ENCODE results near the gene TRMT10B.

The TRMT10B gene

DNA sequence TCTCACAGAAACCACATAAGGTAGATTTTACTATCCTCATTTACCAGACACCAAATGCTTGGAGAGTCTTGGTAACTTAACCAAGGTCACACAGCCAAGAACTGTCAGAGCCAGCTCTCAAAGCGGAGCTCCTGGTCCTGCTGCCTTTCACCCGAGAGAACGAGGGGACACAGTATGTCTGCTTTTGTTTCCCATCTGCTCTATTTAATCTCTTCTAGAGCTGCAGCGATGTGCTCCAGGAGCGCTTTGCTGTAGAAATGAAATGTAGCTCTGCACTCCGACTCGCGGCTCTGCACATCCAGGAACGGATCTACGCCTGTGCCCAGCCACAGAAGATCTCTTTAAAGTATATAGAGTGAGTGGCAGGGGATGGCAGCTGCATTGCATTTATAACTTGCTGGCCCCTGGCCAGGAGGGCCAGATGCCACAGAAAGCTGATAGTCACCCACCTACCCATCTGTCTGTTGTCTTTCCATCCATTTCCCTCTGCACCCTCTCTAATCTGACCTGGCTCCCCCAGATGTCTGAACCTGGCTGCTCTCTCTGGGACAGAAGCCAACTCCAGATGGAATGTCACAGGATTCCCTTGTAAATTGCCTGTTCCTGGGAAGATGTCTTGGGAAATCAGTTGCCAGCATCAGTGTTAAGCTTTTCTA lies 21.4 kb upstream of the TRMT10B start:
- no peak overlapping the region for H3K27ac ChIP-seq (ENCODE audit: low read length)
- no peak overlapping the region for H3K9ac ChIP-seq (ENCODE audit: low read length)
- no peak overlapping the region for H3K4me2 ChIP-seq (ENCODE audit: low read length)
- TF ChIP-seq, protein P1, sequence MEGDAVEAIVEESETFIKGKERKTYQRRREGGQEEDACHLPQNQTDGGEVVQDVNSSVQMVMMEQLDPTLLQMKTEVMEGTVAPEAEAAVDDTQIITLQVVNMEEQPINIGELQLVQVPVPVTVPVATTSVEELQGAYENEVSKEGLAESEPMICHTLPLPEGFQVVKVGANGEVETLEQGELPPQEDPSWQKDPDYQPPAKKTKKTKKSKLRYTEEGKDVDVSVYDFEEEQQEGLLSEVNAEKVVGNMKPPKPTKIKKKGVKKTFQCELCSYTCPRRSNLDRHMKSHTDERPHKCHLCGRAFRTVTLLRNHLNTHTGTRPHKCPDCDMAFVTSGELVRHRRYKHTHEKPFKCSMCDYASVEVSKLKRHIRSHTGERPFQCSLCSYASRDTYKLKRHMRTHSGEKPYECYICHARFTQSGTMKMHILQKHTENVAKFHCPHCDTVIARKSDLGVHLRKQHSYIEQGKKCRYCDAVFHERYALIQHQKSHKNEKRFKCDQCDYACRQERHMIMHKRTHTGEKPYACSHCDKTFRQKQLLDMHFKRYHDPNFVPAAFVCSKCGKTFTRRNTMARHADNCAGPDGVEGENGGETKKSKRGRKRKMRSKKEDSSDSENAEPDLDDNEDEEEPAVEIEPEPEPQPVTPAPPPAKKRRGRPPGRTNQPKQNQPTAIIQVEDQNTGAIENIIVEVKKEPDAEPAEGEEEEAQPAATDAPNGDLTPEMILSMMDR (IDR thresholded peaks at IDR 0.05; ENCODE audit: low read depth, low read length): no peak
- no peak for TF ChIP-seq EZH2phosphoT487 (IDR thresholded peaks at IDR 0.05; ENCODE audit: low read depth)
- H3K27me3 ChIP-seq (ENCODE audit: low read depth, low read length): peaks cover 7% of the 10 kb centered on the region; the same call in 1 of the 2 replicates
- H3K9me3 ChIP-seq (ENCODE audit: insufficient read depth, low read length): no peaks in the 10 kb centered on the region
- H3K4me1 ChIP-seq (ENCODE audit: low read length): no peaks in the 10 kb centered on the region
- H4K20me1 ChIP-seq (ENCODE audit: insufficient read depth, low read length): no peaks in the 10 kb centered on the region
- H3K36me3 ChIP-seq (replicated peaks; ENCODE audit: low read depth, low read length): no peaks in the 10 kb centered on the region
- no peak overlapping the region for H3K4me3 ChIP-seq (ENCODE audit: low read length)
- H3K79me2 ChIP-seq (ENCODE audit: low read length): no peaks in the 10 kb centered on the region
- no peak overlapping the region for H2AFZ ChIP-seq (ENCODE audit: low read depth, low read length)

DNA sequence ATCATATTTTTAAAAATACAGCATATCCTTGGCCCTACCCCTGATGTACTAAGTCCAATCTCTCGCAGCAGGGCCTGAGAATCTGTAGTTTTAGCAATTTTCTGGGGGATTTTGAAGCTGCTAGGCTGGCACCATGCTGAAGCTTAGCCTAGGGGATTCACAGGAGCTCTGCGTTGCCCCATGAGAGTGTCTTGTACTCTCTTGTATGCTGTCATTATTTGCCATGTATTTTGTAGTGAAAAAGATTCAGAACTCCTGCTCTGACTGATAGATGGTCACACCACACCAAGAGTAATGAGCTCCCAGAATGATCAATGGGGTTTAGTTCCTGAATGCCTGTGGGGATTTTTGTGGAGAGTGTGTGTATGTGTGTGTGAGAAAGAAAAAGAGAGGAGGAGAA lies 20.7 kb upstream of the TRMT10B start:
- Histone ChIP-seq H2AFZ (ENCODE audit: low read depth, low read length) (no peak overlapping the region), H3K27me3 (ENCODE audit: low read depth, low read length) (peaks cover 7% of the 10 kb centered on the region; the same call in 1 of the 2 replicates), H3K36me3 (replicated peaks; ENCODE audit: low read depth, low read length) (no peaks in the 10 kb centered on the region), H3K79me2 (ENCODE audit: low read length) (no peaks in the 10 kb centered on the region), H3K9ac (ENCODE audit: low read length) (no peak overlapping the region), H3K4me1 (ENCODE audit: low read length) (no peaks in the 10 kb centered on the region), H3K4me2 (ENCODE audit: low read length) (no peak overlapping the region), H3K4me3 (ENCODE audit: low read length) (no peak overlapping the region), H3K27ac (ENCODE audit: low read length) (no peak overlapping the region), H3K9me3 (ENCODE audit: insufficient read depth, low read length) (no peaks in the 10 kb centered on the region), H4K20me1 (ENCODE audit: insufficient read depth, low read length) (no peaks in the 10 kb centered on the region)
- TF ChIP-seq EZH2phosphoT487 (IDR thresholded peaks at IDR 0.05; ENCODE audit: low read depth): no peak
- TF ChIP-seq, protein P1 (IDR thresholded peaks at IDR 0.05; ENCODE audit: low read depth, low read length): no peak

DNA sequence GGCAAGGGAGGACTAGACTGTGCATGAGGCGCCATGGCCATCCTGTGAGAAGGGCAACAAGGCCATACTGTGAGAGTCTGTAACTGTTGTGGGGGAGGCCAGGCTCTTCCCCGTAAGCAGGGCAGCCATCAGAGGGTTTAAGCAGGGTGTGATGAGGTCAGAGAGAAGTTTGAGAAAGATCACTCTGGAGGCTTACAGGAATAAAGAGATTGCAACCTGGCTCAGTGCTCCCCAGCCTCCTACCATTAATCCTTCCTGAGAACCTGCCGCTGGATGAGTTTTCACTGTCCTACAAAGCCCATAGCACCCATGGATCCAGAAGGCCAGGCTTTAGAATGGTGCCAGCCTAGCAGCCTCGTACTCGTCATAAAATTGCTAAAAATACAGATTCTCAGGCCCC lies 14.4 kb upstream of the TRMT10B start:
- H3K79me2 ChIP-seq (ENCODE audit: low read length): no peaks in the 10 kb centered on the region
- H2AFZ ChIP-seq (ENCODE audit: low read depth, low read length): no peak overlapping the region
- no peak overlapping the region for H3K9ac ChIP-seq (ENCODE audit: low read length)
- no peak overlapping the region for H3K4me3 ChIP-seq (ENCODE audit: low read length)
- no peak overlapping the region for H3K27ac ChIP-seq (ENCODE audit: low read length)
- no peaks in the 10 kb centered on the region for H3K36me3 ChIP-seq (replicated peaks; ENCODE audit: low read depth, low read length)
- no peak overlapping the region for H3K4me2 ChIP-seq (ENCODE audit: low read length)
- TF ChIP-seq, protein P1 (IDR thresholded peaks at IDR 0.05; ENCODE audit: low read depth, low read length): no peak
- TF ChIP-seq EZH2phosphoT487 (IDR thresholded peaks at IDR 0.05; ENCODE audit: low read depth): no peak
- no peaks in the 10 kb centered on the region for H3K4me1 ChIP-seq (ENCODE audit: low read length)
- H4K20me1 ChIP-seq (ENCODE audit: insufficient read depth, low read length): no peaks in the 10 kb centered on the region
- H3K27me3 ChIP-seq (ENCODE audit: low read depth, low read length): no peaks in the 10 kb centered on the region
- H3K9me3 ChIP-seq (ENCODE audit: insufficient read depth, low read length): no peaks in the 10 kb centered on the region

DNA sequence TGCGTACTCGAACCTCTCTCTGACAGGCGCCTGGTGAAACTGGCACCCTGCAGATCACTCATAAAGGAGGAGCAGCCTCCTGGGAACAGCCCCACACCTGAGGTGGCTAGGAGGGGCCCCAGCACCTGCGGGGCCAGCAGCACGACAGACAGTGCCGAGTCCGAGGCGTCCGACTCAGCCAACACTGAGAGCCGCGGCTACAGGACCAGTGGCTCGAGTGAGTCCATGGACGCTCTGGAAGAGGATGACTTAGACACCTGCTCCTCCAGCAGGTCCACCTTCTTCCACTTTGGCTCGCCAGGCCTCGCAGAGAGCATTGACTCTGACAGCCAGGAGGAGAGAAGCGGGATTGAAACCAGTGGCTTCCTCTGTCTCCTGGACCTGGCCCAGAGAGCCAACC lies 13.5 kb upstream of the TRMT10B start:
- Histone ChIP-seq H3K4me1 (ENCODE audit: low read length) (no peaks in the 10 kb centered on the region), H3K36me3 (replicated peaks; ENCODE audit: low read depth, low read length) (no peaks in the 10 kb centered on the region), H3K79me2 (ENCODE audit: low read length) (no peaks in the 10 kb centered on the region), H3K9me3 (ENCODE audit: insufficient read depth, low read length) (no peaks in the 10 kb centered on the region), H3K4me3 (ENCODE audit: low read length) (no peak overlapping the region), H3K27ac (ENCODE audit: low read length) (no peak overlapping the region), H4K20me1 (ENCODE audit: insufficient read depth, low read length) (no peaks in the 10 kb centered on the region), H3K27me3 (ENCODE audit: low read depth, low read length) (no peaks in the 10 kb centered on the region), H3K4me2 (ENCODE audit: low read length) (no peak overlapping the region), H3K9ac (ENCODE audit: low read length) (no peak overlapping the region), H2AFZ (ENCODE audit: low read depth, low read length) (no peak overlapping the region)
- TF ChIP-seq EZH2phosphoT487 (IDR thresholded peaks at IDR 0.05; ENCODE audit: low read depth): no peak
- TF ChIP-seq, protein P1 (IDR thresholded peaks at IDR 0.05; ENCODE audit: low read depth, low read length): no peak
